GM19240 (cell line): ENCODE results near the gene ZBTB48.

Experiments
- DNase-seq: peaks from one replicate; pipeline ENCODE4 v3.0.0; 2011; ENCODE audit warnings: low spot score; ENCODE audit not compliant: insufficient read length

Gene ZBTB48

GRCh38 chr1:6572653-6573383 is 7.0 kb upstream of the ZBTB48 start:
- no peak for DNase-seq

DNA sequence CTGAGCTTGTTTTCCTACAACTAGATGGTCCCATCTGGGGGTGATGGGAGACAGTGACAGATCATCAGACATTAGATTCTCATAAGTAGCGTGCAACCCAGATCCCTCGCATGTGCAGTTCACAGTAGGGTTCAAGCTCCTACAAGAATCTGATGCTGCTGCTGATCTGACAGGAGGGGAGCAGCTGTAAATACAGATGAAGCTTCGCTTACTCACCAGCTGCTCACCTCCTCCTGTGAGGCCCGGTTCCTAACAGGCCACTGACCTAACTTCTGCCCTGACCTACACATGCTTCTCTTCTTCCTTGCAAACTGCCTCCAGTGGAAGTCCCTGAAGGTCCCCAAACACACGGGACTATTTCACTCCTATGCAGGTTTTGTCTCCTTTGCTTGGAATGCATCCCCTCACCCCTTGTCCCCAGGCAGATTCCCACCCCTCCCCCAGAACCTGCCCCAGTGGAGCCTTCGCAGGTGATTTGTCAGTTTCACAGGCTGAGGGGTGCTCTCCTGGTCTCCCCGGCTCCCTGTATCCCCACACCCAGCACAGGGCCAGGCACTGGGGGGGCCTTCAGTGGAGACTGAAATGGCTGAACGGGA is 5.7 kb upstream of the ZBTB48 start:
- DNase-seq = no peak

DNA sequence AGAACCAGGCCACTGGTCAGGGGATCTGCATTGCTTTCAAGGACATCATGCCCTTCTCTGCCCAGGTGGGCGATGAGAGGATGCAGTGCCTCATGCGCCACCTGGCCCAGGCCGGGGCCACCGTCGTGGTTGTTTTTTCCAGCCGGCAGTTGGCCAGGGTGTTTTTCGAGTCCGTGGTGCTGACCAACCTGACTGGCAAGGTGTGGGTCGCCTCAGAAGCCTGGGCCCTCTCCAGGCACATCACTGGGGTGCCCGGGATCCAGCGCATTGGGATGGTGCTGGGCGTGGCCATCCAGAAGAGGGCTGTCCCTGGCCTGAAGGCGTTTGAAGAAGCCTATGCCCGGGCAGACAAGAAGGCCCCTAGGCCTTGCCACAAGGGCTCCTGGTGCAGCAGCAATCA is 5.0 kb upstream of the ZBTB48 start:
- DNase-seq = no peak

DNA sequence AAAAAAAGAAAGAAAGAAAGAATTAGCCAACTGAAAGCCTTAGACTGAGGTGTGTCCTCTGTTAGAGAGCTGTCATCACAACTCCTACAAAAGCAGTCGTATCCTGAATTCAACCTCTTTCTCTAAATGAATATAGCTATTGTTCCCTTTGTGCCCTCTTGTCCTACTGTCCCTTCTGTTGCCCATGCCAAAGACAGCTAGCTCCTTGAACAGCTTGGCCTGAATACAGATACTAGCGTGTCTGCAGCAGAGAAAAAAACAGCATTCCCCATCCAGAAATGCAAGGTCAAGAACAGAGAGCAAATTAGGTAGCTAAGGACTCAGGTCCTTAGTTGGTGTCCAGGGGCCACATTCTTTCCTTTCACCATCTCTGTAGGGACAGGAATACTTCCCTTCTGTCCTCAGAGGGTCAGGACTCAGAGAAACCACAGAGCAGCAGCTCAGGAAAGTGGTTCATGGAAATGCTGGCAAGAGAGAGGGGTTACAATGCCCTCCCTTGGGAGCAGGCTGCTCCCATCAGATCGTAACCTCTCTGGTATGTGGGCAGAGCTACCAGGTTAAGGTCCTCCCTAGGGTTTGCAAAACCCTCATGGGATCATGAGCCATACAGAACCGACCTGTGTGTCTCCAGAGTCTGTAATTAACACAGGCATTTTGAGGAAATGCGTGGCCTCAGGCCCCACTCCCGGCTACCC is 1.8 kb upstream of the ZBTB48 start:
- no peak for DNase-seq

- DNase-seq = no peak
Measured at GRCh38 chr1:6578624-6579373, 995 bp upstream of the ZBTB48 start.

GRCh38 chr1:6580119-6580592 is 362 bp downstream of the ZBTB48 start:
- no peak for DNase-seq

DNA sequence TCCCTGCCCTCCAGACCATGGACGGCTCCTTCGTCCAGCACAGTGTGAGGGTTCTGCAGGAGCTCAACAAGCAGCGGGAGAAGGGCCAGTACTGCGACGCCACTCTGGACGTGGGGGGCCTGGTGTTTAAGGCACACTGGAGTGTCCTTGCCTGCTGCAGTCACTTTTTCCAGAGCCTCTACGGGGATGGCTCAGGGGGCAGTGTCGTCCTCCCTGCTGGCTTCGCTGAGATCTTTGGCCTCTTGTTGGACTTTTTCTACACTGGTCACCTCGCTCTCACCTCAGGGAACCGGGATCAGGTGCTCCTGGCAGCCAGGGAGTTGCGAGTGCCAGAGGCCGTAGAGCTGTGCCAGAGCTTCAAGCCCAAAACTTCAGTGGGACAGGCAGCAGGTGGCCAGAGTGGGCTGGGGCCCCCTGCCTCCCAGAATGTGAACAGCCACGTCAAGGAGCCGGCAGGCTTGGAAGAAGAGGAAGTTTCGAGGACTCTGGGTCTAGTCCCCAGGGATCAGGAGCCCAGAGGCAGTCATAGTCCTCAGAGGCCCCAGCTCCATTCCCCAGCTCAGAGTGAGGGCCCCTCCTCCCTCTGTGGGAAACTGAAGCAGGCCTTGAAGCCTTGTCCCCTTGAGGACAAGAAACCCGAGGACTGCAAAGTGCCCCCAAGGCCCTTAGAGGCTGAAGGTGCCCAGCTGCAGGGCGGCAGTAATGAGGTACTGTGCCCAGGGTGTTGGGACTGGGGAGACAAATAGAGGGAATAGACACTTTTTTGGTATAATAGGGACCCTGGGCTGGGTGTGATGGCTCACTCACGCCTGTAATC is 1.0 kb downstream of the ZBTB48 start:
- DNase-seq = no peak

DNA sequence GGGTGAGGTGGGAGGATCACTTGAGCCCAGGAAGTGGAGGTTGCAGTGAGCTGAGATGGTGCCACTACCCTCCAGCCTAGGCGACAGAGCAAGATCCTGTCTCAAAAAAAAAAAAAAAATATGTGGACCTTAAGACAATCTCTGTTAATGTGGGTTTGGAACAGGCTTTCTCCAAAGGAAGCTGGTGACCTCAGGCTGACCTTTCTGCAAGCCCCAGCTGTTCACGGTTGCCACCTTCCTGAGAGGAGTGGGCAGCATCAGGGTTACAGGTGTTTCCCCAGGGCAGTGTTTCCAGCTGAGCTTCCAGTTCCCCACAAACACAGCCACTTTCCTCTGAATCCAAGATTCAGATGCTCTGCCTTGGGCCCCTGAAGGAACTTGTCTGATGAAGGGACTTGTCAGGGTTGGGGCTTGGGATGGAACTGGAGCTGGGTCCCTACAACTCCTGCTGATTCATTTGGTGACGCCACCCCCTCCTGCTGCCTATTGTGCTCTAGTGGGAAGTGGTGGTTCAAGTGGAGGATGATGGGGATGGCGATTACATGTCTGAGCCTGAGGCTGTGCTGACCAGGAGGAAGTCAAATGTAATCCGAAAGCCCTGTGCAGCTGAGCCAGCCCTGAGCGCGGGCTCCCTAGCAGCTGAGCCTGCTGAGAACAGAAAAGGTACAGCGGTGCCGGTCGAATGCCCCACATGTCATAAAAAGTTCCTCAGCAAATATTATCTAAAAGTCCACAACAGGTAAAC is 1.9 kb downstream of the ZBTB48 start:
- DNase-seq = no peak

DNA sequence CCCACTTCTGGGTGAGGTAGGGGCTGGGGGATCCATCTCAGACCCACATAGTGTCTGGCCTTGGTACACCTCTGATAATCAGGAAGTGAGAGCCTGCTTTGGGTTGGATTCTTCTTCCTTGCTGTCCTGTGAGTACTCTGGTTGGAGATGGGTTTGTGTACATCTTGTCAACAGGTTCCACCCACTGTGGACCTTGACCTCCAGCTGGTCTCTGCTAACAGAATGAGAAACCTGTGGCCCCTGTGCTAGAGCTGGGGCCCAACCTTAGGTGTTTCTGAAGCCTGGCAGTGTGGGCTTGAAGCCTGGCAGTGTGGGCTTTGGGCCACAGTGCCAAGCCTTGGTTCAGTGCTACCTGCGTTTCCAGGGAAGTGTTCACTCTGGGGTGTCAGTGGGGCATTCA is 2.6 kb downstream of the ZBTB48 start:
- DNase-seq = no peak

- DNase-seq = no peak
Measured at GRCh38 chr1:6584126-6585080, 4.6 kb downstream of the ZBTB48 start.

DNA sequence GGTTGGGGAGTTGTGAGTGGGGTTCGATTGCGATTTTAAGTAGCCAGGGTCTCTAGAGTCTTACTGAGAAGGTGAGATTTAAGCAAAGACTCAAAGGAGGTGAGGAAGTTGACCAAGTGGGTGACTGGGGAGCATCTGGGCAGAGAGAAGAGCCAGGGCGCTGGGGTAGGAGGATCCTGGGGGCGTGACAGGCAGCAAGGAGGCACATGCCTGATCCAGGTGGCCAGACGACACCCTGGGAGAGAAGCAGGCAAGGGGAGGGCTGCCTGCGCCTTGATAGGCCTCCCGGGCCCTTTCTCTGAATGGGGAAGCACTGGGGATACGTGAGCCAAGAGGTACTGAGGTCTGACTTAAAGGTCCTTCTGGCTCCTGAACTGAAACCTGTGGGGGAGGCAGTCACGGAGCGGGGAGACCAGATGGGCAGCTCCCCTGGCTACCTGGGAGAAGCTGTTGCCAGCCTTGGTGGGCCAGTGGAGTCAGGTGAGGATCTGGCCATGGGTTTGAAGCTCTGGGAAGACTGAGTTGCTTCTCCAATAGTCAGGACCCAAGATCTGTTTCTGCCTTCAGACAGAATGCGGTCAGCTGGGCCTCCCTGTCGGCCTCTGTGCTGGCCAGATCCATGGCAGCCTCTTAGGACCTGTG is 5.4 kb downstream of the ZBTB48 start:
- no peak for DNase-seq

DNA sequence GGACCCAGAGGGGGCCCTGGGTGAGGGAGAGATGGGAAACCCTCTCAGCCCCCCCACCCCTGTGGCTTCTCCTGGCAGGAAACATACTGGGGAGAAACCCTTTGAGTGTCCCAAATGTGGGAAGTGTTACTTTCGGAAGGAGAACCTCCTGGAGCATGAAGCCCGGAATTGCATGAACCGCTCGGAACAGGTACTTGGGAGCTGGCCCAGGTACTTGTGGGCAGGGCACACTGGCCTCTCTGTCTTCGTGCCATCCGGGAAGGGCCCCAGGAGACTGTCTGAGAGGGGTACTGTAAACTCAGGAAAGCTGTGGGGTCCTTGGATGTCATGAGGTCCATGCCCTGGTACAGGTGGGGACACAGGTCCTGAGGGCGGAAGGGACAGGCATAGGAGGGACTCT is 6.0 kb downstream of the ZBTB48 start:
- no peak for DNase-seq

DNA sequence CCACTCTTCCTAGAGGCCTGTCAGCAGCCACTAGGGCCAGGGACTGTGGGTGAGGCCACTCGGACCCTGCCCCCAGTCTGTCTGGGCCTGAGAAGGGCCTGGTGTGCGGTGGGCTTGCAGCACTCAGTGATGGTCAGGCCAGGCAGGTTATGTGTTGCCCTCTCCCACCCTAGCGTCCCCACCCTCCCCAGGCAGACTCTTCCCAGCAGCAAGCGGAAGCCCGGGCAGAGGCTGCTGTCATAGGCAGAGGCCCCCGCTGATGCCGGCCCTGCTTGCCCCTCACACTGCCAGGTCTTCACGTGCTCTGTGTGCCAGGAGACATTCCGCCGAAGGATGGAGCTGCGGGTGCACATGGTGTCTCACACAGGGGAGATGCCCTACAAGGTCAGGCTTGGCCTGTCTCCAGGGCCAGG is 6.6 kb downstream of the ZBTB48 start:
- DNase-seq = no peak

- DNase-seq = no peak
Measured at GRCh38 chr1:6587261-6588005, 7.6 kb downstream of the ZBTB48 start.

DNA sequence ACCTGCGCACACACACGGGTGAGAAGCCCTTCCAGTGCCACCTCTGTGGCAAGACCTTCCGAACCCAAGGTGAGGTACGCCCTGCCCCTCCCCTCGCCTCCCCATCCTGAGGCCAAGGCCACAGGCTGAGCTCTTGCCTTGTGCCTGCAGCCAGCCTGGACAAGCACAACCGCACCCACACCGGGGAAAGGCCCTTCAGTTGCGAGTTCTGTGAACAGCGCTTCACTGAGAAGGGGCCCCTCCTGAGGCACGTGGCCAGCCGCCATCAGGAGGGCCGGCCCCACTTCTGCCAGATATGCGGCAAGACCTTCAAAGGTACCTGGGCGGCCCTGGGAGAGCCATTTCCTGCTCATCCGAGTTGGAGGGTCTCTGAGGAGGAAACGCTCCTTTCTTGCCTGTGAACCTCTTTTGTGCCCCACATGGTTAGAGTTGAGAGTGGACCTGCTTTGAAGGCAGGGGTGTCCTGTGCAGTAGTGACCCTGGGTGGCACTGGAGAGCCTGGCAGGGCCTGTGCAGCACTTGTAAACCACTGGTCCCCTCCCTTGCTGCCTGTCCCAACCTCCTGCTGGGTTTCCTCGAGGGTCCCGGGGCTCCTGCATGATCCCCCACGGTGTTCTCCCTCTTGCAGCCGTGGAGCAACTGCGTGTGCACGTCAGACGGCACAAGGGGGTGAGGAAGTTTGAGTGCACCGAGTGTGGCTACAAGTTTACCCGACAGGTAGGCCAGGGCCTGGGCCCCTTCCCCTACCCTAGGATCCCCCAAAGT is 8.5 kb downstream of the ZBTB48 start:
- DNase-seq = no peak

GRCh38 chr1:6588893-6589520 is 9.2 kb downstream of the ZBTB48 start:
- DNase-seq = no peak

DNA sequence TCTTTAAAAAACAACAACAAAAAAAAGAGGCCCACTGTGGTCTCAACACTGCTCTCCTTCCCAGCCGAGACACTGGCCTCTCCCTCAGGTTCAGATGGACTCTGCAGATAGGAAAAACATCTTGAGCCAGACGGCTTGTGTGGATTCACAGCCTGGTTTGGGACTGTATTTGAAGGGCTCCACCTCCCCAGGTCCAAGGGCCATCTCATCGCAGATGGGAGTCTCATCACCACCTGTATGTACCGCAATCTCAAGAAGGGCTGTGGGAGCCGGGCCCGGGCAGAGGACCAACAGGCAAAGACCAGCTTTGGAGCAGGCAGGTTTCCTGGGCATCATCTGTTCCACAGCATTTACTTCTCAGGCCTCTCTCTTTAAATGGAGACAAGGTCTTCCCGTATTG is 10.3 kb downstream of the ZBTB48 start:
- no peak for DNase-seq
